Activated T-cell treated with anti-CD3 and anti-CD28 coated beads for 48 hours (primary cell): ENCODE measurements around the gene VCX2.
"Not testable (repeated sequence)": the region's sequence is repeated elsewhere in the genome, so short reads cannot be mapped to it uniquely, and the experiment has no call there.

ENCODE experiments used
- DNase-seq: peaks from one replicate; pipeline ENCODE4 v3.0.0-alpha.2; 2020; ENCODE audit warnings: low read depth

The VCX2 gene

DNA sequence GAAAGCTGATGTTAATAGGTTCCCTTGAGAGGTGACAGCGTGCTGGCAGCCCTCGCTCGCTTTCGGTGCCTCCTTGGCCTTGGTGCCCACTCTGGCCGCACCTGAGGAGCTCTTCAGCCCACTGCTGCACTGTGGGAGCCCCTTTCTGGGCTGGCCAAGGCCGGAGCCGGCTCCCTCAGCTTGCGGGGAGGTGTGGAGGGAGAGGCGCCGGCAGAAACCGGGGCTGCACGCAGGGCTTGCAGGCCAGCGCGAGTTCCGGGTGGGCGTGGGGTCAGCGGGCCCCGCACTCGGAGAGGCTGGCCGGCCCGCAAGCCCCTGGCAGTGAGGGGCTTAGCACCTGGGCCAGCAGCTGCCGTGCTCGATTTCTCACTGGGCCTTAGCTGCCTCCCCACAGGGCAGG lies 49.7 kb downstream of the VCX2 start:
- not testable (repeated sequence) for DNase-seq
